Prostate gland (tissue), 2 donors: ENCODE measurements around the gene DACT1. TPM values are rescaled to one million over a fixed set of nuclear protein-coding genes. Genes with fewer than 3 reads are reported as not detected.

Experiments used
- DNase-seq: peaks from one replicate; pipeline ENCODE4 v3.0.0-alpha.2; 2019; ENCODE audit warnings: low spot score
- H3K27ac ChIP-seq, 2 donors: fragments of 200-600 bp; sonication (generic); 2 replicates each; pipeline ENCODE4 v1.5.1; 2017 to 2019
- H3K27me3 ChIP-seq: fragments of 200-600 bp; sonication (generic); replicated peaks from 2 replicates; pipeline ENCODE4 v1.5.1; 2019; ENCODE audit not compliant: insufficient read depth
- H3K36me3 ChIP-seq, 2 donors: fragments of 200-600 bp; sonication (generic); 1 replicate in 1 of 2; 2 replicates in 1 of 2; pipeline versions ENCODE4 v1.5.1 to v1.8.1; 2017 to 2019
- H3K4me1 ChIP-seq: fragments of 200-600 bp; sonication (generic); replicated peaks from 2 replicates; pipeline ENCODE4 v1.5.1; 2019
- H3K4me3 ChIP-seq, 2 donors: fragments of 200-600 bp; sonication (generic); 2 replicates each; pipeline ENCODE4 v1.5.1; 2017 to 2019
- H3K9me3 ChIP-seq: fragments of 200-600 bp; sonication (generic); 2 replicates; pipeline ENCODE4 v1.5.1; 2017
- CTCF ChIP-seq, 4 experiments: fragments of 200-600 bp in 2 of 4; fragments of 450-650 bp in 2 of 4; sonication (generic) in 2 of 4; IDR thresholded peaks; 1 replicate in 3 of 4; 2 replicates in 1 of 4; pipeline ENCODE4 v1.5.1; 2016 to 2019; ENCODE audit warnings: antibody characterized with exemption in 4 of 4, mild to moderate bottlenecking in 2 of 4, moderate library complexity in 2 of 4
- POLR2A ChIP-seq: fragments of 450-650 bp; IDR thresholded peaks from one replicate; pipeline ENCODE4 v1.6.1; 2016; ENCODE audit warnings: antibody characterized with exemption, mild to moderate bottlenecking
- POLR2AphosphoS5 ChIP-seq: sonication (generic); formaldehyde crosslinking; IDR thresholded peaks from one replicate; pipeline ENCODE4 v1.6.1; 2017; ENCODE audit warnings: antibody characterized with exemption
- WGBS: methylation state at CpG from one replicate; pipeline ENCODE4 v1.1.5; 2018; 5-methylcytosine and 5-hydroxymethylcytosine counted together
- intact Hi-C: fragments of 100-400 bp; cut with DNase I; formaldehyde crosslinking; loops from one replicate; pipeline ENCODE4 v1.14.2; 2022
- total RNA-seq, 2 donors: library from RNA; depleted of rRNA; stranded (reverse); fragments of >200 nt; gene quantifications; one replicate each; pipeline ENCODE4 v1.1.0, GENCODE V29; 2016

DACT1 gene
- total RNA-seq, 2 donors from 2014 or later: 4.5 to 27.1 TPM

GRCh38 chr14:58638231-58639197 is 752 bp downstream of the DACT1 start:
- H3K27me3 ChIP-seq: no peaks in the 10 kb centered on the region
- H3K4me1 ChIP-seq: peaks cover 3% of the 10 kb centered on the region
- TF ChIP-seq POLR2A (no peak), CTCF (IDR thresholded peaks at IDR 0.05) (no peak), POLR2AphosphoS5 (no peak)
- DNase-seq: no peak
- under 1% methylated on average over 51 of the region's 75 CpGs for WGBS
- H3K27ac ChIP-seq: peak overlapping the region; percentile 80 to 81
- H3K36me3 ChIP-seq: no peaks in the 10 kb centered on the region
- peak overlapping the region; percentile 56 to 58 for H3K4me3 ChIP-seq
- no peaks in the 10 kb centered on the region for H3K9me3 ChIP-seq
- intact Hi-C loops: loop anchor here (10.0 kb wide), 2 partner anchors 64 to 386 kb away; no protein-coding TSS in a partner anchor

GRCh38 chr14:58639198-58639565 is 1.4 kb downstream of the DACT1 start:
- H3K4me1 ChIP-seq: peaks cover 3% of the 10 kb centered on the region
- WGBS: 4% methylated on average over 5 of the region's 5 CpGs
- no peak for DNase-seq
- no peaks in the 10 kb centered on the region for H3K9me3 ChIP-seq
- intact Hi-C loops: loop anchor here (10.0 kb wide), 2 partner anchors 64 to 386 kb away; no protein-coding TSS in a partner anchor
- H3K36me3 ChIP-seq: no peaks in the 10 kb centered on the region
- TF ChIP-seq POLR2AphosphoS5 (no peak), CTCF (IDR thresholded peaks at IDR 0.05) (no peak), POLR2A (no peak)
- no peaks in the 10 kb centered on the region for H3K27me3 ChIP-seq
- peak overlapping the region; percentile 56 to 58 for H3K4me3 ChIP-seq
- H3K27ac ChIP-seq: peak overlapping the region; percentile 80 to 81

- peak; percentile 35 for DNase-seq
- H3K4me1 ChIP-seq: peaks cover 3% of the 10 kb centered on the region
- H3K27ac ChIP-seq: no peak overlapping the region
- WGBS: 9% methylated on average over 5 of the region's 5 CpGs
- TF ChIP-seq POLR2AphosphoS5 (peak; percentile 34), POLR2A (no peak), CTCF (IDR thresholded peaks at IDR 0.05) (peak in 3 of 4 experiments; percentile 37 to 68 (median 60))
- peak overlapping the region; percentile 56 to 58 for H3K4me3 ChIP-seq
- H3K9me3 ChIP-seq: no peaks in the 10 kb centered on the region
- intact Hi-C loops: loop anchor here (2.0 to 10.0 kb wide), 3 partner anchors 65 to 415 kb away; no protein-coding TSS in a partner anchor
- H3K27me3 ChIP-seq: no peaks in the 10 kb centered on the region
- no peaks in the 10 kb centered on the region for H3K36me3 ChIP-seq
Measured at GRCh38 chr14:58639842-58640484, 2.2 kb downstream of the DACT1 start.

GRCh38 chr14:58640959-58641358 is 3.2 kb downstream of the DACT1 start:
- Histone ChIP-seq H3K4me1 (peaks cover 3% of the 10 kb centered on the region), H3K27me3 (no peaks in the 10 kb centered on the region), H3K36me3 (no peaks in the 10 kb centered on the region), H3K4me3 (no peak overlapping the region), H3K9me3 (no peaks in the 10 kb centered on the region), H3K27ac (no peak overlapping the region)
- TF ChIP-seq CTCF (IDR thresholded peaks at IDR 0.05) (no peak), POLR2A (no peak), POLR2AphosphoS5 (no peak)
- 96% methylated on average over 2 of the region's 2 CpGs for WGBS
- intact Hi-C loops: loop anchor here (2.0 kb wide), 1 partner anchor 414 kb away; no protein-coding TSS in a partner anchor
- no peak for DNase-seq
